Left ventricle myocardium inferior (tissue), 1 donor: ENCODE data around the gene S100A9. TPM values are rescaled to one million over a fixed set of nuclear protein-coding genes. Genes with fewer than 3 reads are reported as not detected.

Experiments used
- DNase-seq: peaks from one replicate; pipeline ENCODE4 v3.0.0-alpha.2; 2020
- H3K27ac ChIP-seq: fragments of 200-600 bp; replicated peaks from 2 replicates; pipeline ENCODE4 v1.8.0; 2021
- H3K27me3 ChIP-seq: fragments of 200-600 bp; 2 replicates; pipeline ENCODE4 v1.8.0; 2021; ENCODE audit warnings: low read depth
- H3K36me3 ChIP-seq: fragments of 200-600 bp; 2 replicates; pipeline ENCODE4 v1.8.0; 2021
- H3K4me1 ChIP-seq: fragments of 200-600 bp; 2 replicates; pipeline ENCODE4 v1.8.0; 2021
- H3K4me3 ChIP-seq: fragments of 200-600 bp; 2 replicates; pipeline ENCODE4 v1.8.0; 2021; ENCODE audit warnings: mild to moderate bottlenecking, moderate library complexity
- H3K9me3 ChIP-seq: fragments of 200-600 bp; replicated peaks from 2 replicates; pipeline ENCODE4 v1.8.0; 2021
- intact Hi-C: fragments of 100-400 bp; cut with micrococcal nuclease; formaldehyde crosslinking; loops from one replicate; pipeline ENCODE4 v1.11.0; 2022
- total RNA-seq: library from RNA; stranded (reverse); fragmentation: NEBNext Ultra II Directional; extraction: Animal tissue kit (Norgen Biotek cat#: 25700); gene quantifications from one replicate; pipeline ENCODE4 v1.2.1, GENCODE V29; 2021
- TF ChIP-seq, protein P1 (sequence below): fragments of 200-600 bp; IDR thresholded peaks from 2 replicates; pipeline ENCODE4 v1.8.0; 2021; ENCODE audit warnings: antibody characterized with exemption, mild to moderate bottlenecking, borderline replicate concordance
- donor health status: DM: no; HTN: yes; CAD: no; lungs with severe emphysema.

The S100A9 gene
- total RNA-seq, 1 donor from 2014 or later = 62.2 TPM

DNA sequence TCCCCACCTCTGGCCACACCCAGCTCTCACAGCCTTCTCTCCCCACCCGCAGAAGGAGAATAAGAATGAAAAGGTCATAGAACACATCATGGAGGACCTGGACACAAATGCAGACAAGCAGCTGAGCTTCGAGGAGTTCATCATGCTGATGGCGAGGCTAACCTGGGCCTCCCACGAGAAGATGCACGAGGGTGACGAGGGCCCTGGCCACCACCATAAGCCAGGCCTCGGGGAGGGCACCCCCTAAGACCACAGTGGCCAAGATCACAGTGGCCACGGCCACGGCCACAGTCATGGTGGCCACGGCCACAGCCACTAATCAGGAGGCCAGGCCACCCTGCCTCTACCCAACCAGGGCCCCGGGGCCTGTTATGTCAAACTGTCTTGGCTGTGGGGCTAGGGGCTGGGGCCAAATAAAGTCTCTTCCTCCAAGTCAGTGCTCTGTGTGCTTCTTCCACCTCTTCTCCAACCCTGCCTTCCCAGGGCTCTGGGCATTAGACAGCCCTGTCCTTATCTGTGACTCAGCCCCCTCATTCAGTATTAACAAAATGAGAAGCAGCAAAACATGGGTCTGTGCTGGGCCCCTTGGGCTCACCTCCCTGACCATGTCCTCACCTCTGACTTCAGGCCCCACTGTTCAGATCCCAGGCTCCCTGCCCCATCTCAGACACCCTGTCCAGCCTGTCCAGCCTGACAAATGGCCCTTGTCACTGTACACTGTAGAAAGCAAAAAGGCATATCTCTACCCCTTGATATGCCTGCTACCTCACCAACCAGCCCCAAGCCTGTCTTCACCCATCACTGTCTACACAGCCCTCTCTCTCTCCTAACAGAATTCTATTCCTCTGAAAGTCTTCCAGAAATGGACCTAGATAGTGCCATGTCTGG lies 3.2 kb downstream of the S100A9 start:
- Histone ChIP-seq H3K27me3 (peaks cover 14% of the 10 kb centered on the region), H3K27ac (no peak overlapping the region), H3K9me3 (no peaks in the 10 kb centered on the region), H3K4me1 (peaks cover 17% of the 10 kb centered on the region), H3K36me3 (no peaks in the 10 kb centered on the region), H3K4me3 (no peak overlapping the region)
- intact Hi-C loops = no loop called here
- TF ChIP-seq, protein P1, sequence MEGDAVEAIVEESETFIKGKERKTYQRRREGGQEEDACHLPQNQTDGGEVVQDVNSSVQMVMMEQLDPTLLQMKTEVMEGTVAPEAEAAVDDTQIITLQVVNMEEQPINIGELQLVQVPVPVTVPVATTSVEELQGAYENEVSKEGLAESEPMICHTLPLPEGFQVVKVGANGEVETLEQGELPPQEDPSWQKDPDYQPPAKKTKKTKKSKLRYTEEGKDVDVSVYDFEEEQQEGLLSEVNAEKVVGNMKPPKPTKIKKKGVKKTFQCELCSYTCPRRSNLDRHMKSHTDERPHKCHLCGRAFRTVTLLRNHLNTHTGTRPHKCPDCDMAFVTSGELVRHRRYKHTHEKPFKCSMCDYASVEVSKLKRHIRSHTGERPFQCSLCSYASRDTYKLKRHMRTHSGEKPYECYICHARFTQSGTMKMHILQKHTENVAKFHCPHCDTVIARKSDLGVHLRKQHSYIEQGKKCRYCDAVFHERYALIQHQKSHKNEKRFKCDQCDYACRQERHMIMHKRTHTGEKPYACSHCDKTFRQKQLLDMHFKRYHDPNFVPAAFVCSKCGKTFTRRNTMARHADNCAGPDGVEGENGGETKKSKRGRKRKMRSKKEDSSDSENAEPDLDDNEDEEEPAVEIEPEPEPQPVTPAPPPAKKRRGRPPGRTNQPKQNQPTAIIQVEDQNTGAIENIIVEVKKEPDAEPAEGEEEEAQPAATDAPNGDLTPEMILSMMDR = no peak
- no peak for DNase-seq

DNA sequence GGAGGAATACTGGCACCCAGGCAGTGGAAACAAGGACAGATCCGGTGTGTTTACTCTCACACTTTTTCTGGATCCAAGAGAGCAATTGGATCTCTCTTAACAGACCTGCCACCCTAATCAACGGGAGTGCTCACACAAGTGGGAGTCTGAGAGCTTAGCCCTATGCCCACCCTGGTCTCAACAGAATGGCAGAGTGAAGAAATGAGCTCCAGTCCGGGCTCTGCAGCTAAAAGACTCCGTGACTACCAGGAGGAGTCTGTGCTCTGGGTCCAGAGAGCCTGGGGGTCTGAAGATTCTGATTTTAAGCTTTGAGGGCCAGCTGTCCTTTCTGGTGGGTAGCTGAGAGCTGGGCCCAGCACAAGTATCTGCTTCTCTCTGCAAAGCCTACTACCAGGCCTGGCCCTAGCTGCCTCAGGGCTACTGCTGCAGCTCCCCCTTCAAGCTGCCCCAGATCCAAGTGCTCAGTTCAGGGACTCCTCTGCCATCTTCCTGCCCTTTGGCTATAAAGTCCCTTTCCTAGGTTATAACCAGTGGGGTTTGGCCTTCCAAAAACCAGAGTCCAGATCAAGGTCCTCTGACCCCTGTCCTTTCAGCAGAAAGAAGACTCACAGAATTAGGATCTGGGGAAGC lies 3.9 kb downstream of the S100A9 start:
- peaks cover 20% of the 10 kb centered on the region for H3K27me3 ChIP-seq
- peaks cover 17% of the 10 kb centered on the region for H3K4me1 ChIP-seq
- H3K27ac ChIP-seq = no peak overlapping the region
- H3K9me3 ChIP-seq = no peaks in the 10 kb centered on the region
- no peaks in the 10 kb centered on the region for H3K36me3 ChIP-seq
- intact Hi-C loops = no loop called here
- no peak overlapping the region for H3K4me3 ChIP-seq
- TF ChIP-seq, protein P1 = no peak
- no peak for DNase-seq

DNA sequence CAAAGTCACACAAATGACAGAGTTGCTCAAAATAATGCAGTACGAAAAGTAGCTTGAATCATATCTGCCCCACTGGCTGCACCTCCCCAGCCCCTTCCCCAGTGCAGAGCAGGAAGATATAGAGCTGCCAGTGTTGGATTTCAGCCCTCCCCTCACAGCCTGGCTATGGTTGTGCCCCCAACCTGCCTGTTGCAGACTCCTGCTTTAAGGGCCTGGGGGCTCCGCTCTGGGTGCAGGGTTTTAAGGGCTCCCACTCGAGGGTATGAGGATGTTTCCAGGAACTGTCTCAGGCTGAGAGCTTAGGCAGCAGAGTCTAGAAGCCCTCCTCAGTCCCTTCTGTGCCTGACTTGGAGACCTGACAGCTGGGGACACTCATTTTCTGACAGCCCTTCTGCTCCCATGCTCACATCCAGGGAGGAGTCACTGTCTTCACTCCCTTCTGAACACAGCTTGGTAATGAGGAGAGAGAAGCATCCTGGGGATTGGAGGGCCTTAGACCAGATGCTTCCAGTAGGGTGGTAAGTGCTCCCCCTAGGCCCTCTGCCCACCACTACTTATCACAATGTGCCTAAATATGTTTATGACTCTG lies 4.6 kb downstream of the S100A9 start:
- Histone ChIP-seq H3K9me3 (no peaks in the 10 kb centered on the region), H3K36me3 (no peaks in the 10 kb centered on the region), H3K4me3 (no peak overlapping the region), H3K27me3 (peaks cover 25% of the 10 kb centered on the region), H3K27ac (no peak overlapping the region), H3K4me1 (peaks cover 17% of the 10 kb centered on the region)
- TF ChIP-seq, protein P1 = no peak
- intact Hi-C loops = no loop called here
- no peak for DNase-seq

DNA sequence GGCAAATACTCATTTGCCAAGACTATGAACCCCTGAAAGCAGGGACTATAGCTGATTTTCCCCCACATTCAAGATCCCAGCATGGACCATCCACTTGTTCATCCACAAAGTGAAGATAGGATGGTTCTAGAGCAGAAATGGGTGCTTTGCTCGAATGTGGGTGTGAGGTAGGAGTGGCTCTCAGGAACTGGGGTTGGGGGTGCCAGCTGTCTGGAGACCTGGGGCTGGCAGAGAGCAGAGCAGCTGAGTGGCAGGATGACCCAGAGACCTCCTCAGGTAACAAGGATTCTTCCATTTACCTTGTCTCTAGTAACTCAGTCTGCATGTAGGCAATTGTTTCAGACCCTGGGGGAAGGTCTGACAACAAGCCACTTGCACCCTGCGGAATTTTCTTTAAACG lies 6.0 kb downstream of the S100A9 start:
- Histone ChIP-seq H3K4me1 (peaks cover 17% of the 10 kb centered on the region), H3K9me3 (no peaks in the 10 kb centered on the region), H3K4me3 (no peak overlapping the region), H3K36me3 (no peaks in the 10 kb centered on the region), H3K27me3 (peaks cover 25% of the 10 kb centered on the region), H3K27ac (no peak overlapping the region)
- TF ChIP-seq, protein P1 = no peak
- intact Hi-C loops = no loop called here
- DNase-seq = no peak

DNA sequence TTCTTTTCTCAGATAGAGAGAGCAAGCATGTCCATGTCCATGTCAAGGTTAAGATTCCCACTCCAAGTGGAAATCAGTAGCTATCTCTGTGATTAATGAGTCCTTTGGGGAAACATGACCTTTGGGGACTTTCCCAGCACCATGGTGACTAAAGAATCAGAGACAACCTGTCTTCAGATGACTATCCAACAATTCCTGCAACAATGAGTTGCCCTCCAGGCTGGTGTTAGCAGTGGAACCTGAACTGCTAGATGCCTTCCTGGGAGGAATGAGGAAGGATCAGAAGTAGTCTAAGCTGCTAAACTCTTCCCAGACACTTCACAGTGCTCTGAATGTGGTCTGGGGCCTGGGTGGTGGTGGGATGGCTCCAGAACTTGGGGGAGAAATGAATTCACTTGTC lies 6.5 kb downstream of the S100A9 start:
- DNase-seq = no peak
- H3K36me3 ChIP-seq = no peaks in the 10 kb centered on the region
- intact Hi-C loops = no loop called here
- peaks cover 17% of the 10 kb centered on the region for H3K4me1 ChIP-seq
- TF ChIP-seq, protein P1 = no peak
- no peak overlapping the region for H3K27ac ChIP-seq
- peaks cover 25% of the 10 kb centered on the region for H3K27me3 ChIP-seq
- no peaks in the 10 kb centered on the region for H3K9me3 ChIP-seq
- H3K4me3 ChIP-seq = no peak overlapping the region
